PC-3 (cell line): ENCODE measurements around the gene DIAPH3. TPM values are rescaled to one million over a fixed set of nuclear protein-coding genes. Genes with fewer than 3 reads are reported as not detected.
A peak's percentile ranks its signal among the peaks of the same experiment; 100 is the strongest.

Experiments used
- ATAC-seq: fragments of 200-7000 bp; cut with Tn5 transposase; 2 replicates; pipeline ENCODE4 v1.9.1; 2020; ENCODE audit warnings: mild to moderate bottlenecking, moderate library complexity
- BruUV-seq: library from RNA; stranded (reverse); fragments of 400-500 nt; replicated peaks from 2 replicates; lab custom pipeline; 2021; lab: Mats Ljungman, UMichigan
- CTCF ChIA-PET: fragments of 300-600 bp; sonication (Branson Sonifier 250); formaldehyde crosslinking; loops from one replicate; lab custom pipeline; 2022; ENCODE audit warnings: antibody characterized with exemption; lab: Charles Lee
- POLR2A ChIA-PET: fragments of 300-600 bp; sonication (Branson Sonifier 250); formaldehyde crosslinking; loops from one replicate; lab custom pipeline; 2022; ENCODE audit warnings: antibody characterized with exemption; ENCODE audit not compliant: unreplicated experiment; lab: Charles Lee
- DNase-seq: peaks from one replicate; pipeline ENCODE4 v3.0.0-alpha.2; 2015
- H2AFZ ChIP-seq: fragments of 300-600 bp; sonication (generic); 2 replicates; pipeline ENCODE4 v1.6.0; 2016; ENCODE audit warnings: antibody characterized with exemption, low read length
- H3F3A ChIP-seq: fragments of 300-600 bp; sonication (generic); one replicate; pipeline ENCODE4 v1.6.0; 2017; ENCODE audit warnings: antibody characterized with exemption, low read length, control low read depth, mild to moderate bottlenecking; ENCODE audit not compliant: unreplicated experiment
- H3K27ac ChIP-seq: fragments of 300-600 bp; sonication (generic); 2 replicates; pipeline ENCODE4 v1.5.1; 2016; ENCODE audit warnings: mild to moderate bottlenecking, low read length
- H3K27me3 ChIP-seq: fragments of 300-600 bp; sonication (generic); 2 replicates; pipeline ENCODE4 v1.6.1; 2016; ENCODE audit warnings: low read length, mixed read lengths
- H3K36me3 ChIP-seq: fragments of 300-600 bp; sonication (generic); 2 replicates; pipeline ENCODE4 v1.6.1; 2016; ENCODE audit warnings: low read depth, mixed run types, low read length, mixed read lengths
- H3K4me1 ChIP-seq: fragments of 300-600 bp; sonication (generic); 2 replicates; pipeline ENCODE4 v1.5.1; 2016; ENCODE audit warnings: low read length; ENCODE audit not compliant: insufficient read depth
- H3K4me2 ChIP-seq: fragments of 300-600 bp; sonication (generic); 2 replicates; pipeline ENCODE4 v1.6.0; 2016; ENCODE audit warnings: low read length
- H3K4me3 ChIP-seq: fragments of 300-600 bp; sonication (generic); 2 replicates; pipeline ENCODE4 v1.5.1; 2016; ENCODE audit warnings: mild to moderate bottlenecking, low read length, mixed read lengths
- H3K79me2 ChIP-seq: fragments of 300-600 bp; sonication (generic); 2 replicates; pipeline ENCODE4 v1.6.1; 2017; ENCODE audit warnings: low read length, mixed read lengths
- H3K9ac ChIP-seq: fragments of 300-600 bp; sonication (generic); 2 replicates; pipeline ENCODE4 v1.6.0; 2016; ENCODE audit warnings: mild to moderate bottlenecking, low read length
- H3K9me2 ChIP-seq: fragments of 300-600 bp; sonication (generic); replicated peaks from 2 replicates; pipeline ENCODE4 v1.6.1; 2016; ENCODE audit warnings: mixed run types, low read length, mixed read lengths
- H3K9me3 ChIP-seq: fragments of 300-600 bp; sonication (generic); 2 replicates; pipeline ENCODE4 v1.6.1; 2016; ENCODE audit warnings: low read length, mixed read lengths
- H4K20me1 ChIP-seq: fragments of 300-600 bp; sonication (generic); 2 replicates; pipeline ENCODE4 v1.6.1; 2016; ENCODE audit warnings: low read length, mixed read lengths
- EZH2 ChIP-seq: fragments of 300-600 bp; sonication (generic); IDR thresholded peaks from one replicate; pipeline ENCODE4 v1.6.1; 2017; ENCODE audit warnings: antibody characterized with exemption, mild to moderate bottlenecking, low read length; ENCODE audit not compliant: unreplicated experiment
- EZH2phosphoT487 ChIP-seq: fragments of 300-600 bp; sonication (generic); IDR thresholded peaks from 2 replicates; pipeline ENCODE4 v1.6.1; 2018; ENCODE audit warnings: mild to moderate bottlenecking, antibody characterized with exemption, low read length, borderline replicate concordance
- intact Hi-C: fragments of 100-400 bp; cut with micrococcal nuclease; formaldehyde crosslinking; loops from 2 replicates; pipeline ENCODE4 v1.9.0; 2023
- total RNA-seq: library from RNA; depleted of rRNA; stranded (reverse); fragments of >200 nt; gene quantifications from 2 replicates; pipeline ENCODE4 v1.2.3, GENCODE V29; 2014
- TF ChIP-seq, protein P1 (sequence below): fragments of 300-600 bp; sonication (generic); conservative IDR thresholded peaks from 2 replicates; pipeline ENCODE4 v1.5.1; 2017; ENCODE audit warnings: antibody characterized with exemption, low read depth, mild to moderate bottlenecking, low read length

DIAPH3 gene
- total RNA-seq, 1 experiment from 2014 or later, result 7.6 TPM

DNA sequence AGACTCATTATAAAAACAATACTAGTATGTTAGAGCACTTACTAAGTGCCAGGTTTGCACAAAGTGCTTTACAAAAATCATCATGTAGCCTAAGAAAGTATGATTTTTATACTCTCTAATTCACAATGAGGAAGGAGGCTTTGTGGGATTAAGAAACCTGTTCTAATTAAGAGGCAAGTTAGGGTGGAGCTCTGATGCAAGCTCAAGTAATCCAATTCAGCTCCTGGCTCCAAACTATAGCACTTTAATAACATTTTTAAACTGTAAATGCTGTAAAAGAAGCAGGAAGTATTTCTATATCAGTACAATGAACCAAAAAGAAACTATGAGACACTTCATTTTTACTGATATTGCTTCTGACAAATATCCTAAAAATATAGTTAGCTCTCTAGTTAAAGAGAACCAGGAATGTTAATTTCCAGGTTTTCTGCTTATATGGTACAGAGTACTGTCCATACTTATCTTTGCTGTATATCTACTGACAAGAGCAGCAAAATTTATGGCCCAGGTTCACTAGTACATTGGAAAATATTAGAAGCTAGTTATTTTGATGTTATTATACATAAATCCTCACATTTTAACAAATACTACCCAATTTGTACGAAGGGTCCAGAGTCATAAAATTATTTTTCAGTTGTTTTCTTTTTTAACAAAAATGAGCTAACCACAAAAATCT is 482.0 kb downstream of the DIAPH3 start:
- Histone ChIP-seq H2AFZ (no peak overlapping the region), H3K9ac (no peak overlapping the region), H3K4me1 (no peaks in the 10 kb centered on the region), H4K20me1 (no peaks in the 10 kb centered on the region), H3K27me3 (no peaks in the 10 kb centered on the region), H3K27ac (no peak overlapping the region), H3K4me2 (no peak overlapping the region), H3K4me3 (no peak overlapping the region), H3K36me3 (no peaks in the 10 kb centered on the region; the same call in 1 of the 2 replicates), H3K9me3 (no peaks in the 10 kb centered on the region), H3F3A (no peaks in the 10 kb centered on the region), H3K79me2 (no peaks in the 10 kb centered on the region), H3K9me2 (no peaks in the 10 kb centered on the region)
- CTCF ChIA-PET, result interaction anchor here (0.8 kb wide), 1 partner anchor 90 kb away, joined by 3 read pairs; no protein-coding TSS in a partner anchor
- no TSS peak for BruUV-seq
- no peak; the same call in 1 of the 2 replicates for ATAC-seq
- no peak for DNase-seq
- intact Hi-C loops, result loop anchor here (2.0 to 5.0 kb wide), 2 partner anchors 646 to 749 kb away; no protein-coding TSS in a partner anchor
- TF ChIP-seq, protein P1, sequence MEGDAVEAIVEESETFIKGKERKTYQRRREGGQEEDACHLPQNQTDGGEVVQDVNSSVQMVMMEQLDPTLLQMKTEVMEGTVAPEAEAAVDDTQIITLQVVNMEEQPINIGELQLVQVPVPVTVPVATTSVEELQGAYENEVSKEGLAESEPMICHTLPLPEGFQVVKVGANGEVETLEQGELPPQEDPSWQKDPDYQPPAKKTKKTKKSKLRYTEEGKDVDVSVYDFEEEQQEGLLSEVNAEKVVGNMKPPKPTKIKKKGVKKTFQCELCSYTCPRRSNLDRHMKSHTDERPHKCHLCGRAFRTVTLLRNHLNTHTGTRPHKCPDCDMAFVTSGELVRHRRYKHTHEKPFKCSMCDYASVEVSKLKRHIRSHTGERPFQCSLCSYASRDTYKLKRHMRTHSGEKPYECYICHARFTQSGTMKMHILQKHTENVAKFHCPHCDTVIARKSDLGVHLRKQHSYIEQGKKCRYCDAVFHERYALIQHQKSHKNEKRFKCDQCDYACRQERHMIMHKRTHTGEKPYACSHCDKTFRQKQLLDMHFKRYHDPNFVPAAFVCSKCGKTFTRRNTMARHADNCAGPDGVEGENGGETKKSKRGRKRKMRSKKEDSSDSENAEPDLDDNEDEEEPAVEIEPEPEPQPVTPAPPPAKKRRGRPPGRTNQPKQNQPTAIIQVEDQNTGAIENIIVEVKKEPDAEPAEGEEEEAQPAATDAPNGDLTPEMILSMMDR, result no peak
- TF ChIP-seq EZH2 (no peak), EZH2phosphoT487 (no peak)
- POLR2A ChIA-PET, result interaction anchor here (0.6 kb wide), 1 partner anchor 17 kb away, joined by 4 read pairs; no protein-coding TSS in a partner anchor

DNA sequence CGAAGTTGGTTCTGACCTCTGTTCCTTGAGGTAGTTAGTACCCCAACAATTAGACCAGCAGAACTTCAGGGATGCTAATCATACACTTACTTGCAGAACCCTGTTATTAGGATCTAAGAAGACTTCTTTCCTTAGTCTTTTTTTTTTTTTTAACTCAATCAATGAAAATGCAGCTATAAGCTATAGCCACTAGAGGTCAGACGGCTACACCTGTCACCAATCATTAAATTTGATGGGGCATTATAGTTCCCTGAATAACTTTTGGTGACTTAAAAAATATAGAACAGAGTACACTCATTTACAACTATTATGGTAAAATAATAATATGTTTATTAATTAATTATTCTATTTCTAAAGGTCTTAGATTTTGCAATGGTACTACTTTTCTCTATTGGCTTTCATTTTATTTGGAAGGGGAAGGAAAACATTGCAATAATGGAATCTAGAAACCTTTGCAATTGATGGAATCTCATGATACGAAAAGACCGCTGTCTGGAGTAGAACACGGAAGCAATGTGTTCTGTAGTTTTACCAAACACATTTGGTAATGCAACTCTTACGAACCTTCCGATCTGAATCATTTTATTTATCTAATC is 483.2 kb downstream of the DIAPH3 start:
- Histone ChIP-seq H3K79me2 (no peaks in the 10 kb centered on the region), H3F3A (no peaks in the 10 kb centered on the region), H3K9me2 (no peaks in the 10 kb centered on the region), H3K9ac (no peak overlapping the region), H4K20me1 (no peaks in the 10 kb centered on the region), H2AFZ (no peak overlapping the region), H3K27me3 (no peaks in the 10 kb centered on the region), H3K9me3 (no peaks in the 10 kb centered on the region), H3K4me3 (no peak overlapping the region), H3K27ac (no peak overlapping the region), H3K4me1 (no peaks in the 10 kb centered on the region), H3K4me2 (no peak overlapping the region), H3K36me3 (no peaks in the 10 kb centered on the region; the same call in 1 of the 2 replicates)
- DNase-seq (peak; percentile 39), ATAC-seq (no peak)
- TF ChIP-seq EZH2, result no peak
- TF ChIP-seq, protein P1, result peak; percentile 59
- no peak for TF ChIP-seq EZH2phosphoT487
- no TSS peak for BruUV-seq
- intact Hi-C loops, result loop anchor here (1.0 to 5.0 kb wide), 5 partner anchors 91 to 750 kb away; no protein-coding TSS in a partner anchor
- ChIA-PET CTCF (interaction anchor here (0.6 to 1.6 kb wide), 5 partner anchors 75 to 547 kb away, joined by 3 to 7 read pairs (median 4); no protein-coding TSS in a partner anchor), POLR2A (no interaction called here)
